Left lung (tissue), 10 donors: ENCODE measurements around the gene SKIDA1. TPM values are rescaled to one million over a fixed set of nuclear protein-coding genes. Genes with fewer than 3 reads are reported as not detected.

ENCODE experiments used
- ATAC-seq: fragments of 200-7000 bp; cut with Tn5 transposase; one replicate; pipeline ENCODE4 v1.9.1; 2020; ENCODE audit warnings: moderate library complexity
- DNase-seq, 4 donors: peaks; one replicate each; pipeline ENCODE4 v3.0.0-alpha.2; 2013 to 2020
- H3K27ac ChIP-seq, 2 donors: fragments of 200-600 bp; sonication (generic) in 1 of 2; one replicate each; pipeline versions ENCODE4 v1.5.0 to v1.8.0; 2020 to 2021
- H3K27me3 ChIP-seq, 2 donors: fragments of 200-600 bp; sonication (generic) in 1 of 2; one replicate each; pipeline versions ENCODE4 v1.5.0 to v1.8.0; 2020 to 2021
- H3K36me3 ChIP-seq, 2 donors: fragments of 200-600 bp; sonication (generic) in 1 of 2; one replicate each; pipeline versions ENCODE4 v1.5.0 to v1.8.0; 2020 to 2021
- H3K4me1 ChIP-seq, 2 donors: fragments of 200-600 bp; one replicate each; pipeline ENCODE4 v1.8.0; 2021
- H3K4me3 ChIP-seq, 2 donors: fragments of 200-600 bp; sonication (generic) in 1 of 2; one replicate each; pipeline versions ENCODE4 v1.5.0 to v1.8.0; 2020 to 2021; ENCODE audit warnings: mild to moderate bottlenecking in 1 of 2
- H3K9me3 ChIP-seq, 2 donors: fragments of 200-600 bp; sonication (generic) in 1 of 2; one replicate each; pipeline versions ENCODE4 v1.5.0 to v1.8.0; 2020 to 2021
- CTCF ChIP-seq, 2 donors: fragments of 200-600 bp; sonication (generic) in 1 of 2; IDR thresholded peaks; one replicate each; pipeline versions ENCODE4 v1.5.0 to v1.8.0; 2021; ENCODE audit warnings: antibody characterized with exemption in 2 of 2
- intact Hi-C, 2 donors: fragments of 100-400 bp; cut with DNase I; formaldehyde crosslinking; loops; one replicate each; pipeline versions ENCODE4 v1.11.2 to v1.14.2; 2022
- polyA plus RNA-seq, 6 donors: library from polyadenylated mRNA; unstranded; fragments of 120-200 nt; gene quantifications; one replicate each; pipeline ENCODE4 v1.2.1, GENCODE V29; 2013; ENCODE audit not compliant: insufficient read length in 6 of 6
- total RNA-seq, 2 donors: library from RNA; stranded (reverse); fragmentation: NEBNext Ultra II Directional; extraction: Animal tissue kit (Norgen Biotek cat#: 25700); gene quantifications; one replicate each; pipeline ENCODE4 v1.2.1, GENCODE V29; 2021
- donor health status: DM: no; HTN: yes; CAD: no.
- donor health status: DM: no; HTN: no; CAD: no.

Gene SKIDA1
- total and polyA plus RNA-seq, 8 donors: 1.2 to 6.2 (median 4.9) TPM

DNA sequence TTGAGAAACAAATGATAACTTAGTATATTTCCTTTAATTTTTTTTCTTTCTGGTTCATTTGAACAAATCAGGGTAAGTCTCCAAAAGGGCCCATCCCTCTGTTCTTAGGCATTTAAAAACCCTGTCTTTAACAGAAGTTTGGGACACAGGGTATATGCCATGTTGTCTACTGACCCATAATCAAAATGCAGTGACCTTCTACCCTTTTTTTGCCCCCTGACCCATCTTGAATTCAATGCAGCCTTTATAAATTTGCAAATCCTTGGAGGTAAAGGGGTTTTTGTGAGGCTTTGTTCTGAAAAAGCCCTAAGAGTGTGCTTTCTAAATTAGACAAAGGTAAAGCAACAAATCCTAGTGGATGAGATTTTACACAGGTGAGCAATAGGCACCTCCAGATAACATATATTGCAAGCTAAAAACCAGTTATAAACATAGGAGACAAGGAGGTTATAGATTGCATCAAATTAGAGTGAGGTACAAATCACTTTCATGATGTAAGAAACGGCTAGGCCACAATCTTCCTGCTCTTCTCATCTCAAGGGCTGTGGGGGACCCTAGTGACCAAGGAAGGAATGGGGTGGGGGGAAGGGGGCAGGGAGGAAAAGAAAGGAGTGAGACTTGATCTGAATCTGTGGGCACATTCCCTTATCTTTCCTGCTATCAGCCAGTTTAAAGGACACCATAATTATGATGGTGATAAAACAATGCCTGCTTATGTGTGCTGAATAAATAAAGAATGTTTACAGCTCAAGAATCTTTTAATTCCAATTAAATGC lies 2.7 kb downstream of the SKIDA1 start:
- Histone ChIP-seq H3K4me3 (no peak overlapping the region), H3K27ac (no peak overlapping the region), H3K36me3 (no peaks in the 10 kb centered on the region), H3K27me3 (peaks cover 0 to 36% of the 10 kb centered on the region in 2 donors), H3K9me3 (no peaks in the 10 kb centered on the region), H3K4me1 (peaks cover 1 to 43% of the 10 kb centered on the region in 2 donors)
- ATAC-seq: no peak
- intact Hi-C loops: no loop called here
- TF ChIP-seq CTCF (IDR thresholded peaks at IDR 0.05): no peak
- no peak for DNase-seq

DNA sequence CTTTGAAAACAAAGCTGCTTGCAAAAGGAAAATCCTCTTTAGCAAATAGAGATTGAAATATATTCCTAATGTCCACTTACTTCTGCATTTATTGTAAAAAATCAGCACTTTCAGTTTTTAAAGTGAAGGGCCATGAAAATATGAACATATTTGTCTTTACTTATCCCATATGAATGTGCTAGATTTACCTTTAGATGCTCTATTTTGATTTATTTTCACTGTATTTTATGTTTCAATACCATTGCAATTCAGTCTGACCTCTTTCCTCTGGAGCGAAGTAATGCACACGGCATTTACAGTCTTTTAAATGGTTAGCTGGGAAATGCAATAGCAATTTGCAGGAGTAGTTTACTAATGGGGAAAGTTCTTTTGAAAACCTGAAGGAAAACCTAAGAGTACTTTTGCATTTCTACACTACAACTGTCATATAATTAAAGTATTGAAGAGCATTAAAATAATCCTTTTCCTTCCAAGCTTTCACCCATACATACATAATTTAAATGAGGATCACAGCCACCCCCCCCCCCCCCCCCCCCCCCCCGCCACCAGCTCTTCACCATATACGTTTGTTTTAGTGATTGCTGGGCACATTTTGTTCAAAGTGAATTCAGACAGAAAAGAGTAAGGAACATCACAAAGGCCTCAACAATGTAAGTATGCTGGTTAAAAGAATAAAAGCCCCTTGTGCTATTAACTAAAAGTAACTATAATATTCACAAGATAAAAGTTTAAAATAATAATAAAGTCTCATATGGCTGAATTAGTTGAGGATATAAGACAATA lies 3.5 kb downstream of the SKIDA1 start:
- ATAC-seq (no peak), DNase-seq (no peak)
- Histone ChIP-seq H3K9me3 (no peaks in the 10 kb centered on the region), H3K4me3 (no peak overlapping the region), H3K27ac (no peak overlapping the region), H3K4me1 (peaks cover 0 to 48% of the 10 kb centered on the region in 2 donors), H3K27me3 (peaks cover 0 to 45% of the 10 kb centered on the region in 2 donors), H3K36me3 (no peaks in the 10 kb centered on the region)
- TF ChIP-seq CTCF (IDR thresholded peaks at IDR 0.05): no peak
- intact Hi-C loops: no loop called here

GRCh38 chr10:21520949-21521348 lies 4.5 kb downstream of the SKIDA1 start:
- Histone ChIP-seq H3K9me3 (no peaks in the 10 kb centered on the region), H3K4me1 (peaks cover 0 to 54% of the 10 kb centered on the region in 2 donors), H3K36me3 (no peaks in the 10 kb centered on the region), H3K27ac (no peak overlapping the region), H3K27me3 (peaks cover 0 to 51% of the 10 kb centered on the region in 2 donors), H3K4me3 (no peak overlapping the region)
- DNase-seq (no peak), ATAC-seq (no peak)
- intact Hi-C loops: no loop called here
- no peak for TF ChIP-seq CTCF (IDR thresholded peaks at IDR 0.05)

DNA sequence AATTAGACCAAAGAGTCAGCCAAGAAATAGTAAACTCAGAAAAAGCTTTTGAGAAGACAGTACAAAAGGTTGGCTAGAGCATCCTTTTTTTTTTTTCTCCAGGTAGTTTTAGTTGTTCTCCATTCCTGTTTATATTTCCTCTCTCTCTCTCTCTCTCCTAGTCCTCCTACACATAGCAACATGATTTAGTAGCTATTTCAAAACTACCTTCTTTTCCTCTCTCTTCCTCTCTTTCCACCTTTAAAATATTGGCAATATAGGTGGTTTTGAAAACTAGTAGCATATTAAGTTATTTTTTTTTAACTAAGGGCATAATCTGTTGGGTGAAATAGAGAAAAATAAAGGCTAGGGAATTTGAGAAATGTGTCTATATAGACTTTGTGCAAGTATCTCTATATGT lies 5.0 kb downstream of the SKIDA1 start:
- peak overlapping the region in 1 of 2 donors; percentile 82 for H3K27ac ChIP-seq
- DNase-seq: no peak
- H3K36me3 ChIP-seq: no peaks in the 10 kb centered on the region
- no peak for TF ChIP-seq CTCF (IDR thresholded peaks at IDR 0.05)
- H3K4me3 ChIP-seq: peak overlapping the region; percentile 24 to 52
- H3K4me1 ChIP-seq: peaks cover 0 to 56% of the 10 kb centered on the region in 2 donors
- no peaks in the 10 kb centered on the region for H3K9me3 ChIP-seq
- H3K27me3 ChIP-seq: peaks cover 0 to 55% of the 10 kb centered on the region in 2 donors
- intact Hi-C loops: no loop called here
- ATAC-seq: no peak

GRCh38 chr10:21519941-21520436 lies 5.5 kb downstream of the SKIDA1 start:
- Histone ChIP-seq H3K9me3 (no peaks in the 10 kb centered on the region), H3K36me3 (no peaks in the 10 kb centered on the region), H3K4me1 (peaks cover 0 to 51% of the 10 kb centered on the region in 2 donors), H3K4me3 (peak overlapping the region; percentile 24 to 52), H3K27ac (peak overlapping the region; percentile 61 to 82), H3K27me3 (peaks cover 0 to 60% of the 10 kb centered on the region in 2 donors)
- no peak for DNase-seq
- peak; percentile 9 for ATAC-seq
- intact Hi-C loops: no loop called here
- TF ChIP-seq CTCF (IDR thresholded peaks at IDR 0.05): no peak
